K562 (cell line): Measurements from ENCODE around the gene RANGAP1. TPM values are rescaled to one million over a fixed set of nuclear protein-coding genes. Genes with fewer than 3 reads are reported as not detected.

Experiments
- ATAC-seq: fragments of 200-7000 bp; cut with Tn5 transposase; 3 replicates; pipeline ENCODE4 v1.9.1; 2020; ENCODE audit warnings: moderate library complexity
- BruUV-seq: library from RNA; stranded (reverse); fragments of 400-500 nt; replicated peaks from 2 replicates; lab custom pipeline; 2021; lab: Mats Ljungman, UMichigan
- CTCF ChIA-PET: fragments of 300-600 bp; formaldehyde crosslinking; extraction: SDS; loops from one replicate; lab custom pipeline; 2021; ENCODE audit warnings: low intra/inter-chr PET ratio; lab: Yijun Ruan, JAX
- POLR2A ChIA-PET: fragments of 300-600, 350-650 bp; sonication (Branson Sonifier 250); formaldehyde crosslinking; extraction: SDS; loops from one replicate; lab custom pipeline; 2021; ENCODE audit warnings: antibody characterized with exemption, inconsistent platforms; lab: Yijun Ruan, JAX
- DNase-seq, 4 experiments: peaks; one replicate each; pipeline versions ENCODE4 v3.0.0 to v3.0.0-alpha.2; 2011 to 2018; ENCODE audit warnings: low spot score in 3 of 4, mixed read lengths in 3 of 4; ENCODE audit errors: extremely low read depth in 1 of 4
- FAIRE-seq: peaks from 2 replicates; lab custom pipeline; 2011; peaks lifted over from hg19 to GRCh38; lab: Jason Lieb, UNC
- H2AFZ ChIP-seq: 2 replicates; pipeline ENCODE4 v1.6.0; 2011; ENCODE audit warnings: low read depth, low read length, control low read depth, inconsistent platforms
- H3K27ac ChIP-seq: fragments of 200-600 bp; 3 replicates; pipeline ENCODE4 v1.8.0; 2011; ENCODE audit warnings: low read depth, mild to moderate bottlenecking, control low read depth, inconsistent platforms, low read length, moderate library complexity, mixed read lengths; ENCODE audit errors: extremely low read depth
- H3K27me3 ChIP-seq, 2 experiments: fragments of 300-600 bp in 1 of 2; 2 replicates in 1 of 2; 3 replicates in 1 of 2; pipeline versions ENCODE4 v1.6.0 to v1.8.0; 2011; ENCODE audit warnings: inconsistent platforms in 2 of 2, low read length in 2 of 2, mild to moderate bottlenecking in 1 of 2, mixed read lengths in 1 of 2, moderate library complexity in 1 of 2; ENCODE audit not compliant: control insufficient read depth in 2 of 2, insufficient read depth in 2 of 2
- H3K36me3 ChIP-seq: fragments of 300-600 bp; 3 replicates; pipeline ENCODE4 v1.8.0; 2011; ENCODE audit warnings: mild to moderate bottlenecking, low read length, inconsistent platforms; ENCODE audit not compliant: control insufficient read depth, insufficient read depth
- H3K4me1 ChIP-seq, 2 experiments: fragments of 200-600 bp in 1 of 2; replicated peaks in 1 of 2; 2 replicates in 1 of 2; 3 replicates in 1 of 2; pipeline versions ENCODE4 v1.5.1 to v1.8.0; 2011; ENCODE audit warnings: inconsistent platforms in 2 of 2, low read length in 2 of 2, mild to moderate bottlenecking in 1 of 2, mixed read lengths in 1 of 2, moderate library complexity in 1 of 2; ENCODE audit not compliant: control insufficient read depth in 2 of 2, insufficient read depth in 2 of 2
- H3K4me2 ChIP-seq: 2 replicates; pipeline ENCODE4 v1.6.1; 2011; ENCODE audit warnings: low read length, control low read depth, inconsistent platforms, mixed read lengths; ENCODE audit not compliant: insufficient read depth
- H3K4me3 ChIP-seq: fragments of 200-600 bp; sonication (generic), shearing (Covaris generic); 2 replicates; pipeline ENCODE4 v1.5.1; 2016; ENCODE audit warnings: control low read depth, inconsistent platforms
- H3K79me2 ChIP-seq: fragments of 200-600 bp; 3 replicates; pipeline ENCODE4 v1.8.0; 2011; ENCODE audit warnings: low read length, inconsistent platforms; ENCODE audit not compliant: control insufficient read depth, insufficient read depth
- H3K9ac ChIP-seq, 2 experiments: 2 replicates each; pipeline versions ENCODE4 v1.6.0 to v1.6.1; 2011; ENCODE audit warnings: low read depth in 2 of 2, low read length in 2 of 2, control low read depth in 1 of 2, inconsistent platforms in 1 of 2, mild to moderate bottlenecking in 1 of 2, mixed read lengths in 1 of 2; ENCODE audit not compliant: insufficient read depth in 1 of 2
- H3K9me1 ChIP-seq: one replicate; pipeline ENCODE4 v1.6.0; 2011; ENCODE audit warnings: inconsistent platforms, mild to moderate bottlenecking, low read length, moderate library complexity; ENCODE audit not compliant: control insufficient read depth, insufficient read depth
- H3K9me3 ChIP-seq: replicated peaks from 2 replicates; pipeline ENCODE4 v1.5.1; 2011; ENCODE audit warnings: low read depth, low read length, inconsistent platforms; ENCODE audit not compliant: control insufficient read depth, insufficient read depth
- H4K20me1 ChIP-seq: replicated peaks from 2 replicates; pipeline ENCODE4 v1.6.1; 2011; ENCODE audit warnings: low read length, inconsistent platforms, mixed read lengths; ENCODE audit not compliant: control insufficient read depth, insufficient read depth
- CBFA2T3 ChIP-seq: fragments of 450-650 bp; IDR thresholded peaks from 2 replicates; pipeline ENCODE4 v1.6.1; 2017
- EGR1 ChIP-seq: fragments of 450-650 bp; conservative IDR thresholded peaks from 2 replicates; pipeline ENCODE4 v1.6.1; 2017; ENCODE audit warnings: mild to moderate bottlenecking
- ETV1 ChIP-seq: fragments of 450-650 bp; conservative IDR thresholded peaks from 2 replicates; pipeline ENCODE4 v1.6.1; 2016; ENCODE audit warnings: missing genetic modification characterization, control low read depth, low read depth, missing compliant biosample characterization
- MAZ ChIP-seq, 2 experiments: fragments of 450-650 bp in 1 of 2; sonication (generic) in 1 of 2; formaldehyde crosslinking; IDR thresholded peaks in 1 of 2; conservative IDR thresholded peaks in 1 of 2; 2 replicates each; pipeline versions ENCODE4 v1.4.0 to v1.5.0; 2020; ENCODE audit warnings: mild to moderate bottlenecking in 1 of 2, missing genetic modification reagents in 1 of 2
- MTA1 ChIP-seq: fragments of 450-650 bp; IDR thresholded peaks from 2 replicates; pipeline ENCODE4 v1.6.1; 2017; ENCODE audit warnings: borderline replicate concordance
- POLR3G ChIP-seq: IDR thresholded peaks from 2 replicates; pipeline ENCODE4 v1.6.1; 2011; ENCODE audit not compliant: insufficient read length, insufficient replicate concordance; ENCODE audit errors: extremely low read depth
- SMARCA4 ChIP-seq: fragments of 450-650 bp; IDR thresholded peaks from 2 replicates; pipeline ENCODE4 v1.6.1; 2016
- ZKSCAN1 ChIP-seq: fragments of 150-350 bp; IDR thresholded peaks from 2 replicates; pipeline ENCODE4 v1.6.1; 2016; ENCODE audit warnings: low read depth, low read length
- ZNF134 ChIP-seq: fragments of 250-450 bp; sonication (Bioruptor Pico); conservative IDR thresholded peaks from 2 replicates; pipeline ENCODE4 v1.4.0; 2020
- ZNF436 ChIP-seq: fragments of 250-450, 450-650 bp; sonication (Bioruptor Pico); formaldehyde crosslinking; IDR thresholded peaks from 2 replicates; pipeline ENCODE4 v1.7.0; 2020; ENCODE audit warnings: mild to moderate bottlenecking
- ZNF668 ChIP-seq: fragments of 250-450 bp; sonication (Bioruptor Pico); IDR thresholded peaks from 2 replicates; pipeline ENCODE4 v1.8.0; 2022; ENCODE audit warnings: mild to moderate bottlenecking, inconsistent platforms
- WGBS: fragments of 100-300 bp; shearing (Covaris generic); methylation state at CpG from one replicate; pipeline ENCODE4 v1.1.6; 2016; ENCODE audit warnings: low coverage, mixed read lengths; ENCODE audit not compliant: insufficient coverage; ENCODE audit errors: missing lambda C conversion rate; 5-methylcytosine and 5-hydroxymethylcytosine counted together
- in situ Hi-C: fragments of 300-500 bp; cut with MboI; formaldehyde crosslinking; loops from 4 replicates; pipeline ENCODE4 v1.15.0; 2018; ENCODE audit warnings: inconsistent platforms, mixed read lengths
- intact Hi-C: fragments of 100-400 bp; cut with micrococcal nuclease; formaldehyde crosslinking; loops from 2 replicates; pipeline ENCODE4 v1.14.2; 2022
- polyA plus RNA-seq, 8 experiments: library from polyadenylated mRNA; depleted of rRNA in 4 of 8; stranded (reverse) in 5 of 8; unstranded in 3 of 8; fragments of >200 nt; fragmentation: Nextera tagmentation in 2 of 8; fragmentation: Illumina TruSeq in 1 of 8; extraction: Ambion mirVana in 2 of 8; extraction: Trizol in 1 of 8; gene quantifications; 2 replicates each; pipeline versions ENCODE4 v1.2.1 to v1.2.3, GENCODE V29; 2011 to 2014; ENCODE audit warnings: inconsistent platforms in 1 of 8, missing spikeins in 1 of 8
- total RNA-seq, 7 experiments: library from RNA; depleted of rRNA in 6 of 7; stranded (reverse); fragments of >200 nt in 6 of 7; fragmentation: Illumina TruSeq in 2 of 7; extraction: Trizol in 2 of 7; gene quantifications; 2 replicates each; pipeline versions ENCODE4 v1.2.1 to v1.2.3, GENCODE V29; 2011 to 2021; ENCODE audit warnings: low replicate concordance in 1 of 7
- TF ChIP-seq, protein P1 (sequence below): fragments of 450-650 bp; conservative IDR thresholded peaks from 2 replicates; pipeline ENCODE4 v1.6.1; 2016; ENCODE audit warnings: missing genetic modification characterization, low read depth, mild to moderate bottlenecking, control low read depth, missing compliant biosample characterization
- TF ChIP-seq, protein P2 (sequence below): fragments of 250-450 bp; sonication (Bioruptor Pico); IDR thresholded peaks from 2 replicates; pipeline ENCODE4 v1.8.0; 2022; ENCODE audit warnings: inconsistent platforms

Gene RANGAP1
- total and polyA plus RNA-seq, 9 of the 15 experiments (the other 6 are each of a cell fraction or from before 2014, with no cell fraction given): 2.1 to 104 (median 50.6) TPM

DNA sequence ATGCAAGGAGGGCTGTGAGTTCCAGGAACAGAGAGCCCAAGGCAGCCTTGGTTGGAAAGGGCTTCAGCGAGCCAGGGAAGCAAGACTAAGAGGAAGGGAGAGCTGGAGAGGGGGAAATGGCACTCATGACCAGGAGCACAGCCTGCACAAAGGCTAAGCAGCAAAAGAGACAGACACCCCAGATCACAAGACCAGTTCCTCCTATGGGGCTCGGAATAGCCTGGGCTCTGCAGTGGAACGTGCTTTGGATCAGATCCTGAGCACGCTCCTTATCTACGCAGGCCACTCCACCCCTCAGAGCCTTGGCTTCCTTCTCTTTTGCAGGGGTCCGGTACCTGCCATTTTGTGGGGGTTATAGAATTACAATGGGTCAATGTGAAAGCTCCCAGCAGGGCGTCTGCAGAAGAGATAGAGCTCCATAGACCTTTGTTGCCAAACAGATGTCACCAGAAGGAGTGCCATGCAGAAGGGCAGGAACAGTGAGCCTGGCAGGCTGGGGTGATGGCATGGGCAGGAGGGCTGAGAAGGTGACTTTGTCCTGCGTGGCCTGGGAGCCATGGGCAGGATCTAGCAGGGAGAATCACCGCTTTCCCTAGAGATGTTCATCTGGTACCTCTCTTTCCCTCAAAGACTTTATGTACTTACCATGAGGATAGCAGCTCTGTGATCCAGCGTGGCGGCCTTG lies 49.1 kb upstream of the RANGAP1 start:
- Histone ChIP-seq H3K36me3 (peaks cover 60% of the 10 kb centered on the region; the same call in 2 of the 3 replicates), H3K4me2 (no peak overlapping the region), H3K79me2 (no peaks in the 10 kb centered on the region), H3K9me3 (no peaks in the 10 kb centered on the region), H3K27ac (no peak overlapping the region), H2AFZ (no peak overlapping the region), H4K20me1 (no peaks in the 10 kb centered on the region)
- no TSS peak for BruUV-seq
- CTCF ChIA-PET: no interaction called here
- FAIRE-seq: no peak
- no peak for DNase-seq
- in situ Hi-C loops (no loop called here), intact Hi-C loops (no loop called here)
- ATAC-seq: no peak
- TF ChIP-seq SMARCA4: no peak
- no peak for TF ChIP-seq ETV1 (tag)
- TF ChIP-seq MTA1: no peak
- TF ChIP-seq ZNF436 (CRISPR knock-in tag): no peak
- TF ChIP-seq EGR1: no peak
- no peak for TF ChIP-seq ZNF134 (CRISPR knock-in tag)
- no peak for TF ChIP-seq POLR3G
- no peak for TF ChIP-seq MAZ (CRISPR knock-in tag; conservative IDR thresholded peaks at IDR 0.05 in 1 of 2, IDR thresholded peaks at IDR 0.05 in 1 of 2)
- TF ChIP-seq, protein P1, sequence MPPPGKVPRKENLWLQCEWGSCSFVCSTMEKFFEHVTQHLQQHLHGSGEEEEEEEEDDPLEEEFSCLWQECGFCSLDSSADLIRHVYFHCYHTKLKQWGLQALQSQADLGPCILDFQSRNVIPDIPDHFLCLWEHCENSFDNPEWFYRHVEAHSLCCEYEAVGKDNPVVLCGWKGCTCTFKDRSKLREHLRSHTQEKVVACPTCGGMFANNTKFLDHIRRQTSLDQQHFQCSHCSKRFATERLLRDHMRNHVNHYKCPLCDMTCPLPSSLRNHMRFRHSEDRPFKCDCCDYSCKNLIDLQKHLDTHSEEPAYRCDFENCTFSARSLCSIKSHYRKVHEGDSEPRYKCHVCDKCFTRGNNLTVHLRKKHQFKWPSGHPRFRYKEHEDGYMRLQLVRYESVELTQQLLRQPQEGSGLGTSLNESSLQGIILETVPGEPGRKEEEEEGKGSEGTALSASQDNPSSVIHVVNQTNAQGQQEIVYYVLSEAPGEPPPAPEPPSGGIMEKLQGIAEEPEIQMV (tag): no peak
- no peak for TF ChIP-seq ZKSCAN1
- TF ChIP-seq CBFA2T3: no peak
- TF ChIP-seq ZNF668 (CRISPR knock-in tag): no peak
- TF ChIP-seq, protein P2, sequence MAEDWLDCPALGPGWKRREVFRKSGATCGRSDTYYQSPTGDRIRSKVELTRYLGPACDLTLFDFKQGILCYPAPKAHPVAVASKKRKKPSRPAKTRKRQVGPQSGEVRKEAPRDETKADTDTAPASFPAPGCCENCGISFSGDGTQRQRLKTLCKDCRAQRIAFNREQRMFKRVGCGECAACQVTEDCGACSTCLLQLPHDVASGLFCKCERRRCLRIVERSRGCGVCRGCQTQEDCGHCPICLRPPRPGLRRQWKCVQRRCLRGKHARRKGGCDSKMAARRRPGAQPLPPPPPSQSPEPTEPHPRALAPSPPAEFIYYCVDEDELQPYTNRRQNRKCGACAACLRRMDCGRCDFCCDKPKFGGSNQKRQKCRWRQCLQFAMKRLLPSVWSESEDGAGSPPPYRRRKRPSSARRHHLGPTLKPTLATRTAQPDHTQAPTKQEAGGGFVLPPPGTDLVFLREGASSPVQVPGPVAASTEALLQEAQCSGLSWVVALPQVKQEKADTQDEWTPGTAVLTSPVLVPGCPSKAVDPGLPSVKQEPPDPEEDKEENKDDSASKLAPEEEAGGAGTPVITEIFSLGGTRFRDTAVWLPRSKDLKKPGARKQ (CRISPR knock-in tag): no peak
- TF ChIP-seq, all 486 proteins: peak for 0
- Histone ChIP-seq H3K9ac (no peak overlapping the region; a peak in 1 of 4 replicates), H3K9me1 (no peaks in the 10 kb centered on the region), H3K4me3 (no peak overlapping the region), H3K4me1 (no peaks in the 10 kb centered on the region; a peak in 1 of 5 replicates), H3K27me3 (no peaks in the 10 kb centered on the region)
- WGBS: 77% methylated on average over 7 of the region's 11 CpGs
- POLR2A ChIA-PET: no interaction called here
